Psoas muscle (tissue), 8 donors: ENCODE measurements around the gene EYS. TPM values are rescaled to one million over a fixed set of nuclear protein-coding genes. Genes with fewer than 3 reads are reported as not detected.

ENCODE experiments used
- ATAC-seq, 4 donors: fragments of 200-7000 bp; cut with Tn5 transposase; one replicate each; pipeline ENCODE4 v1.9.1; 2020; ENCODE audit warnings: moderate library complexity in 3 of 4, mild to moderate bottlenecking in 2 of 4
- DNase-seq, 2 donors: peaks; one replicate each; pipeline ENCODE4 v3.0.0-alpha.2; 2020
- H3K27ac ChIP-seq: fragments of 200-600 bp; one replicate; pipeline ENCODE4 v1.8.0; 2022
- H3K27me3 ChIP-seq, 3 donors: fragments of 200-600 bp in 1 of 3; one replicate each; pipeline versions ENCODE4 v1.6.1 to v1.8.0; 2013 to 2022; ENCODE audit warnings: low read length in 2 of 3, mild to moderate bottlenecking in 2 of 3, moderate library complexity in 1 of 3; ENCODE audit not compliant: insufficient read depth in 3 of 3
- H3K36me3 ChIP-seq, 2 donors: fragments of 200-600 bp in 1 of 2; one replicate each; pipeline versions ENCODE4 v1.6.1 to v1.8.0; 2013 to 2022; ENCODE audit warnings: low read depth in 1 of 2, mild to moderate bottlenecking in 1 of 2, moderate library complexity in 1 of 2; ENCODE audit not compliant: insufficient read depth in 1 of 2
- H3K4me1 ChIP-seq: fragments of 200-600 bp; one replicate; pipeline ENCODE4 v1.8.0; 2022
- H3K4me3 ChIP-seq: fragments of 200-600 bp; one replicate; pipeline ENCODE4 v1.8.0; 2022; ENCODE audit warnings: mild to moderate bottlenecking
- H3K9me3 ChIP-seq: fragments of 200-600 bp; one replicate; pipeline ENCODE4 v1.8.0; 2022
- WGBS, 3 donors: extraction: QIAGEN DNeasy Blood & Tissue Kit; methylation state at CpG; one replicate each; pipeline versions ENCODE4 v1.1.6 to v1.1.7; 2013; 5-methylcytosine and 5-hydroxymethylcytosine counted together
- intact Hi-C, 2 donors: fragments of 100-400 bp; cut with DNase I; formaldehyde crosslinking; loops; one replicate each; pipeline versions ENCODE4 v1.11.0 to v1.14.2; 2022
- polyA plus RNA-seq, 3 donors: library from polyadenylated mRNA; stranded (reverse); fragments of 200-250 nt; gene quantifications; one replicate each; pipeline ENCODE4 v1.2.3, GENCODE V29; 2013
- total RNA-seq, 4 donors: library from RNA; stranded (reverse); fragmentation: NEBNext Ultra II Directional in 2 of 4; extraction: Animal tissue kit (Norgen Biotek cat#: 25700) in 2 of 4; gene quantifications; one replicate each; pipeline versions ENCODE4 v1.2.1 to v1.2.4, GENCODE V29; 2021 to 2023
- TF ChIP-seq, protein P1 (sequence below): fragments of 200-600 bp; IDR thresholded peaks from one replicate; pipeline ENCODE4 v1.8.0; 2022; ENCODE audit warnings: antibody characterized with exemption
- donor health status: healthy with polysubstance abuse.
- donor health status: DM: no; HTN: no; CAD: no; lungs with moderate emphysema.
- donor health status: Bipolar disorder and iron deficiency.
- donor health status: healthy.
- donor health status: DM: yes; HTN: yes; CAD: no.
- donor health status: DM: no; HTN: no; CAD: no.
- donor health status: DM: no; HTN: no; CAD: no.
- donor health status: DM: yes; HTN: yes; CAD: no.

Gene EYS
- total and polyA plus RNA-seq, 7 donors, result under 0.01 TPM; not detected in 6

DNA sequence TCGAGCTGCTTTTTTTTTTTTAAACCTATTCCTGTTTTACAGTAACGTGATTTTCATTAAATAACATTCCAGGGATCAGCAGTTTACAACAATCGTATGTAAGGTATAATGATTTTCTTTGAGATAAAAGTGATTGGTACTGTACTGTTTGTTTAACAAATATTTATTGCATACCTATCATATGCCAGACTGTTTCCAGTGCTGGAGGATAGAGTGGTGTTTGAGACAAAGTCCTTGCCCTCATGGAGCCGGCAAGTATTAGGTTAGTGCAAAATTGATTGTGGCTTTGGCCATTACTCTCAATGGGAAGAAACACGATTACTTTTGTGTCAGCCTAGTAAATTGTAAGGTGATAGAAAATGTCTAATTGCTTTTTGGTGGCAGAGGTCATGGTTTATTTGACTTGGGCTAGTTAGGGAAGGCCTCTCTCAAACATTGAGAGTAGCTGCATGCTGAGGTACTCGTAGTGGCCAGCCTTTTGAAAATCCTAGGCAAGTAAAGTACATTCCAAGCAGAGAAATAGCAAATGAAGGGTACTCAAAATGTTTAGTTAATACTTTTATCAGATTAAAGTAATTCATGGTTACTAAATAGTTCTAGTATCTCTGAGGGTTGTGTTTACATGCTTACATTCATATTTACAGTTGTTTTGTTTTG is 2035.8 kb downstream of the EYS start:
- intact Hi-C loops, result no loop called here
- Histone ChIP-seq H3K27ac (no peak overlapping the region), H3K4me1 (peaks cover 34% of the 10 kb centered on the region), H3K4me3 (no peak overlapping the region), H3K27me3 (no peaks in the 10 kb centered on the region), H3K36me3 (no peaks in the 10 kb centered on the region), H3K9me3 (no peaks in the 10 kb centered on the region)
- TF ChIP-seq, protein P1, sequence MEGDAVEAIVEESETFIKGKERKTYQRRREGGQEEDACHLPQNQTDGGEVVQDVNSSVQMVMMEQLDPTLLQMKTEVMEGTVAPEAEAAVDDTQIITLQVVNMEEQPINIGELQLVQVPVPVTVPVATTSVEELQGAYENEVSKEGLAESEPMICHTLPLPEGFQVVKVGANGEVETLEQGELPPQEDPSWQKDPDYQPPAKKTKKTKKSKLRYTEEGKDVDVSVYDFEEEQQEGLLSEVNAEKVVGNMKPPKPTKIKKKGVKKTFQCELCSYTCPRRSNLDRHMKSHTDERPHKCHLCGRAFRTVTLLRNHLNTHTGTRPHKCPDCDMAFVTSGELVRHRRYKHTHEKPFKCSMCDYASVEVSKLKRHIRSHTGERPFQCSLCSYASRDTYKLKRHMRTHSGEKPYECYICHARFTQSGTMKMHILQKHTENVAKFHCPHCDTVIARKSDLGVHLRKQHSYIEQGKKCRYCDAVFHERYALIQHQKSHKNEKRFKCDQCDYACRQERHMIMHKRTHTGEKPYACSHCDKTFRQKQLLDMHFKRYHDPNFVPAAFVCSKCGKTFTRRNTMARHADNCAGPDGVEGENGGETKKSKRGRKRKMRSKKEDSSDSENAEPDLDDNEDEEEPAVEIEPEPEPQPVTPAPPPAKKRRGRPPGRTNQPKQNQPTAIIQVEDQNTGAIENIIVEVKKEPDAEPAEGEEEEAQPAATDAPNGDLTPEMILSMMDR, result no peak
- WGBS, 3 donors, result 71 to 88% (median 79%) methylated on average over 6 of the region's 6 CpGs
- DNase-seq (no peak), ATAC-seq (no peak)
